NB4 (cell line): Measurements from ENCODE around the gene MCTP2.

Source experiments
- DNase-seq: peaks from one replicate; pipeline ENCODE4 v3.0.0; 2010; ENCODE audit warnings: low read depth
- H3K4me3 ChIP-seq: one replicate; pipeline ENCODE4 v1.5.1; 2011; ENCODE audit warnings: mild to moderate bottlenecking, low read depth, low read length, moderate library complexity
- CTCF ChIP-seq: IDR thresholded peaks from one replicate; pipeline ENCODE4 v1.5.1; 2012; ENCODE audit warnings: low read depth, low read length
- MAX ChIP-seq: IDR thresholded peaks from 2 replicates; pipeline ENCODE4 v1.6.1; 2011; ENCODE audit warnings: low read depth, low read length
- MYC ChIP-seq: IDR thresholded peaks from 2 replicates; pipeline ENCODE4 v1.6.1; 2011; ENCODE audit warnings: low read depth, low read length
- POLR2A ChIP-seq: IDR thresholded peaks from 2 replicates; pipeline ENCODE4 v1.6.1; 2011; ENCODE audit warnings: mild to moderate bottlenecking; ENCODE audit not compliant: insufficient read length; ENCODE audit errors: extremely low read depth

MCTP2 gene

DNA sequence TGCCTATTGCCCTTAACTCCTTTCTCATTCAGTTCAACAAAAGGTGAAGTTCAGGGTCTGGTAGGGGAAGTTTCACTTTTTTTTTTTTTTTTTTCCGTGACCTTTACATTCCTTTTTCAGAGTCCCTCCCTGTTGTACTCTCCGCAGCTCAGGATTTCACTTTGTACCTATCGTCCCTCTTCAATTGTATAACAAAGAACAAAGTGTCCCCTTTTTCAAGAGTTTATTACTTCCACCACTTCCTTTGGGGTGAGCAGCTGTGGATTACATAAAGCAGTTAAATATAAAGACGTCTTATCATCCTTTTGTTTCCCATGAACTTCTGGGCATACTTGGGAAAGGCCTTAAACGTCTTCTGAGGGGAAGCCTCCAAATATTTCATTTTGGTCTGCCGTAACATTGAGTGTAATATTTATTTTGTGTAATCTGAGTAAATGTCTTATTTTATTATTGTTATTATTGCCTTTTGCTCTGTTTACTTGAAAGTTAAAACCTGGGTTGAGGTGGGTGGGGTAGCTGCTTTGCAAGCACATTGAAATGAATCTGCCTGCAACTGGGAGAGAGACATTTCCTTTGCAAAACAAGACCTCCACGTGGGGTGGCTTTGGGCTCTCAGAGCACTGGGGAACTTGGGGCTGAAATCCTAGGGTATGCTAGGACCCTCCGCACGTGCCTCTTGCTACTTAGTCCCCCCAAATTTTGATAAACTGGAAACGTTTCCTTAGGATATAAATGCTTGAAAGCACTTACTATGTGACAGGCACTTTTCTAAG lies 169.4 kb downstream of the MCTP2 start:
- DNase-seq: no peak
- no peak overlapping the region for H3K4me3 ChIP-seq

DNA sequence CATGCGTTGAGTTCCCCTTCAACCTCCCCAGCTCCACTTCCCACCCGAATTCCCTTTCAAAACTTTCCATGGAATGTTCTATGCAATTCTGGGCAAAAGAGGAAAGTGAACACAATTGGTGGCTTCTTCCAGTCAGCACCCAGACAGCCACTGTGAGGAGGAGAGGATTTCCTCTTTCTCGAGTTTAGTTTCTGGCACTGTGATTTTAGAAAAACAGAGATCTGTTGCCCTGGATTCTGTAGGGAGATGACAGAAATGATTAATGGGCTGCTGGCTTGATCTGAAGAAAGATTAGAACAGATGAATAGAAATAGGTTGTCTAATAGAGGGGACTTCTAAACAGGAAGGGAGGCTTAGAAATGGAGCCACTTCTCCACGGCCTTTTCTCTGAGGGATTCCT lies 172.0 kb downstream of the MCTP2 start:
- no peak for DNase-seq
- H3K4me3 ChIP-seq: no peak overlapping the region
- TF ChIP-seq MAX (no peak), MYC (no peak), CTCF (no peak), POLR2A (no peak)

More for the DNA sequence above, 169.4 kb downstream of the MCTP2 start:
- TF ChIP-seq POLR2A (no peak), MAX (no peak), MYC (no peak), CTCF (no peak)

DNA sequence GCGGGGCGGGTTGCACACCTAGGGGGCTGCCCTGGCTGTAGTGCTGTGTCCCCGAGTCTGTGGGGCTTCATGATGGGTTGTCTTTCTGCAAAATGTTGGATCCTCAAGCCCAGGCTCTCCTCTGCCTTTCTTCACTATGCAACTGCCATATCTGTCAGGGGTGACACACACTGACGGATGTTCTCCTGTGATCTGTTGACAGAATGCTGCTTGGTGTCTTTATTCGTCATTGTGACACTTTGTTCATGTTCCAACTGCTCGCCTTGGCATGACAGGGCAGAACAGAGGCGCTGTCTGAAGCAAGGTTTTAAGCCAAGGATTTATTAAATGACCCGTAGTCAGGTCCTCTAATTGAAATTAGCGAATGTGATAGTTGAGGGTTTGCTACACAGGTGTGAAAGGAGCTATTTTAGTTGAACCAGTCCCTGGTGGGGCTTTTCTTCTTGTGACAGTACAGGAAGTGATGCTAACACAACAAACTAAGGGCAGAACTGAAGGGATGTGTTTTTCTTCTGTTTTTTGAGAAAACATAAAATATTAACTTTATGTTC lies 173.4 kb downstream of the MCTP2 start:
- no peak overlapping the region for H3K4me3 ChIP-seq
- TF ChIP-seq POLR2A (no peak), MYC (no peak), MAX (no peak), CTCF (no peak)
- no peak for DNase-seq

GRCh38 chr15:94411285-94411684 lies 179.9 kb downstream of the MCTP2 start:
- TF ChIP-seq POLR2A (no peak), CTCF (no peak), MAX (no peak), MYC (no peak)
- H3K4me3 ChIP-seq: no peak overlapping the region
- DNase-seq: no peak

DNA sequence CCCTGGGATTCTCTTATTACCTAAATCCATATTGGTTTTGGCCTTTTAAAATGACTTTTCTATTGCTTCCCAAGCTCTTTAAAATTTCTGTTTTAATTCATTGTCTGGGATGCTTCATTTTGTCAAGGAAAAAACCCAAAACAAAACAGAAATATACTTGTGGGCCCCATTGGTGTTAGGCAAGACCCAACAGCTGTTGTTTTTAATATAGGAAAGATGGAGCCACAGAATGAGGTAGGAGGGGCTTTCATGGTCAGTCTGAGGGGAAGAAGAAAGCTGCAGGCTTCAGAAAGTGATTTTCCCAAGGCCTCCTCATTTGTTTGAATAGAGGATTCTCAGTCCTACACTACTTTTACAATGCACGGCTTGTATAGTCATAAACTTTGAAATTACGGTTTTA lies 180.5 kb downstream of the MCTP2 start:
- no peak for DNase-seq

More for the DNA sequence above, 180.5 kb downstream of the MCTP2 start:
- H3K4me3 ChIP-seq: no peak overlapping the region
- TF ChIP-seq MAX (no peak), MYC (no peak), POLR2A (no peak), CTCF (no peak)
